Measurements from ENCODE around the gene PET100.

DNA sequence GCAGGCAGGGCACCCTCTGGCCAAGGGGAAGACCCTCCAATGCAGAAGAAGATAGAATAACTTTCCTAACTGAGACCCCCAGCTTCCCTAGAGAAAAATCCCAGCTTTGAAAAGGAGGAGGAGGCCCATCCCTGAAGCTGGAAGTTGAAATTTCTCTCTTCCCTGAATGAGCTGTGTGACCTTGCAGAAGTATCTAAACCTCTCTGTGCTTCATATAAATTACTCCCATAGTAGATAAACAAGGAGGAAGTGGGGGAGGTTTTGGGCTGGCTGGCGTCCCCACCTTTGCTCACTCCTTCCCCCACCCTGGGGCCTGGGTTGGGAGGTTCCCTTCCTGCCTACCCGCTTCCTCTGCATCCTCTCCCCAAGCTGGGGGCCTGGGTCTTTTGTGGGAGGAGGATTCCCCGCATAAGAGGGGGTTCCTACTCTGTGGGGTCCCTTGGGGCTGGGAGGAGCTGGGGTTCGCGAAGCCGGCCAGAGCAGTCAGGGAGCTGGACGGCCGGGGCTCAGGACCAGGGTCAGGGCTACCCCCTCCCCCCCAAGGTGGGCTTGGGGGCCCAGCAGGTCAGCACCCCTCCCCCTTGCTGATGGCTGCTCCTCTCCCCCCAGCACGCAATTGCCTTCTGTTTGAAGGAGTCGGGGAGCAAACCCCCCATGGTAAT is 22.2 kb upstream of the PET100 start:
- TF ChIP-seq, protein P1, sequence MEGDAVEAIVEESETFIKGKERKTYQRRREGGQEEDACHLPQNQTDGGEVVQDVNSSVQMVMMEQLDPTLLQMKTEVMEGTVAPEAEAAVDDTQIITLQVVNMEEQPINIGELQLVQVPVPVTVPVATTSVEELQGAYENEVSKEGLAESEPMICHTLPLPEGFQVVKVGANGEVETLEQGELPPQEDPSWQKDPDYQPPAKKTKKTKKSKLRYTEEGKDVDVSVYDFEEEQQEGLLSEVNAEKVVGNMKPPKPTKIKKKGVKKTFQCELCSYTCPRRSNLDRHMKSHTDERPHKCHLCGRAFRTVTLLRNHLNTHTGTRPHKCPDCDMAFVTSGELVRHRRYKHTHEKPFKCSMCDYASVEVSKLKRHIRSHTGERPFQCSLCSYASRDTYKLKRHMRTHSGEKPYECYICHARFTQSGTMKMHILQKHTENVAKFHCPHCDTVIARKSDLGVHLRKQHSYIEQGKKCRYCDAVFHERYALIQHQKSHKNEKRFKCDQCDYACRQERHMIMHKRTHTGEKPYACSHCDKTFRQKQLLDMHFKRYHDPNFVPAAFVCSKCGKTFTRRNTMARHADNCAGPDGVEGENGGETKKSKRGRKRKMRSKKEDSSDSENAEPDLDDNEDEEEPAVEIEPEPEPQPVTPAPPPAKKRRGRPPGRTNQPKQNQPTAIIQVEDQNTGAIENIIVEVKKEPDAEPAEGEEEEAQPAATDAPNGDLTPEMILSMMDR (IDR thresholded peaks at IDR 0.05): no peak
- TF ChIP-seq POLR2A (IDR thresholded peaks at IDR 0.05) (no peak), POLR2AphosphoS5 (IDR thresholded peaks at IDR 0.05) (no peak)

Data from breast epithelium (tissue), 3 donors.